ENCODE results near the gene FBF1. TPM values are rescaled to one million over a fixed set of nuclear protein-coding genes. Genes with fewer than 3 reads are reported as not detected.

FBF1 gene
- total RNA-seq, 1 donor from 2014 or later, result 5.1 TPM

GRCh38 chr17:75915268-75915667, 25.6 kb downstream of the FBF1 start:
- no peak overlapping the region for H2AFZ ChIP-seq (ENCODE audit: low read depth, low read length)
- no peaks in the 10 kb centered on the region for H3K36me3 ChIP-seq (ENCODE audit: insufficient read depth, low read length)
- no peak for TF ChIP-seq CTCF (IDR thresholded peaks at IDR 0.05; ENCODE audit: insufficient read depth, low read depth, low read length)
- no peak for TF ChIP-seq EZH2 (IDR thresholded peaks at IDR 0.05; ENCODE audit: insufficient read depth, low read length)
- H3K4me1 ChIP-seq (ENCODE audit: insufficient read depth, low read length), result no peaks in the 10 kb centered on the region
- DNase-seq (ENCODE audit: low read depth), result no peak
- no peak for FAIRE-seq
- H3K4me2 ChIP-seq (ENCODE audit: low read length), result no peak overlapping the region
- no peaks in the 10 kb centered on the region for H3K9me3 ChIP-seq (ENCODE audit: insufficient read depth, low read depth, low read length)
- H3K27me3 ChIP-seq (ENCODE audit: insufficient read depth, low read length), result no peaks in the 10 kb centered on the region
- H3K4me1 Mint-ChIP-seq (ENCODE audit: low read depth, unreplicated experiment), result no peaks in the 10 kb centered on the region
- H3K27ac Mint-ChIP-seq (ENCODE audit: unreplicated experiment), result no peak overlapping the region
- peaks cover 7% of the 10 kb centered on the region for H3K36me3 Mint-ChIP-seq (ENCODE audit: low read depth, unreplicated experiment)
- H3K4me3 Mint-ChIP-seq (ENCODE audit: unreplicated experiment), result no peak overlapping the region
- H3K9ac ChIP-seq (ENCODE audit: low read length), result no peak overlapping the region
- H4K20me1 ChIP-seq (ENCODE audit: insufficient read depth, low read length), result no peaks in the 10 kb centered on the region
- H3K27ac ChIP-seq (ENCODE audit: low read depth, low read length), result no peak overlapping the region
- H3K27me3 Mint-ChIP-seq (ENCODE audit: low read depth, unreplicated experiment), result peaks cover 5% of the 10 kb centered on the region
- H3K4me3 ChIP-seq (ENCODE audit: insufficient read depth, low read depth, low read length), result no peak overlapping the region
- H3K9me3 Mint-ChIP-seq (ENCODE audit: unreplicated experiment), result no peaks in the 10 kb centered on the region
- H3K79me2 ChIP-seq (ENCODE audit: insufficient read depth, low read length), result no peaks in the 10 kb centered on the region

GRCh38 chr17:75914643-75915267, 26.1 kb downstream of the FBF1 start:
- H2AFZ ChIP-seq (ENCODE audit: low read depth, low read length), result no peak overlapping the region
- Mint-ChIP-seq H3K27me3 (ENCODE audit: low read depth, unreplicated experiment) (peaks cover 7% of the 10 kb centered on the region), H3K36me3 (ENCODE audit: low read depth, unreplicated experiment) (peaks cover 7% of the 10 kb centered on the region), H3K9me3 (ENCODE audit: unreplicated experiment) (no peaks in the 10 kb centered on the region), H3K4me1 (ENCODE audit: low read depth, unreplicated experiment) (no peaks in the 10 kb centered on the region), H3K4me3 (ENCODE audit: unreplicated experiment) (peak overlapping the region; percentile 34), H3K27ac (ENCODE audit: unreplicated experiment) (peak overlapping the region; percentile 69)
- DNase-seq (ENCODE audit: low read depth) (no peak), FAIRE-seq (no peak)
- H3K4me1 ChIP-seq (ENCODE audit: insufficient read depth, low read length), result no peaks in the 10 kb centered on the region
- no peak overlapping the region for H3K4me2 ChIP-seq (ENCODE audit: low read length)
- H3K27ac ChIP-seq (ENCODE audit: low read depth, low read length), result no peak overlapping the region
- H3K4me3 ChIP-seq (ENCODE audit: insufficient read depth, low read depth, low read length), result no peak overlapping the region
- H3K9ac ChIP-seq (ENCODE audit: low read length), result no peak overlapping the region
- no peaks in the 10 kb centered on the region for H3K9me3 ChIP-seq (ENCODE audit: insufficient read depth, low read depth, low read length)
- TF ChIP-seq EZH2 (IDR thresholded peaks at IDR 0.05; ENCODE audit: insufficient read depth, low read length) (no peak), CTCF (IDR thresholded peaks at IDR 0.05; ENCODE audit: insufficient read depth, low read depth, low read length) (no peak)
- H4K20me1 ChIP-seq (ENCODE audit: insufficient read depth, low read length), result no peaks in the 10 kb centered on the region
- H3K36me3 ChIP-seq (ENCODE audit: insufficient read depth, low read length), result no peaks in the 10 kb centered on the region
- H3K27me3 ChIP-seq (ENCODE audit: insufficient read depth, low read length), result no peaks in the 10 kb centered on the region
- no peaks in the 10 kb centered on the region for H3K79me2 ChIP-seq (ENCODE audit: insufficient read depth, low read length)

- Histone ChIP-seq H3K36me3 (ENCODE audit: insufficient read depth, low read length) (no peaks in the 10 kb centered on the region), H2AFZ (ENCODE audit: low read depth, low read length) (no peak overlapping the region), H3K9ac (ENCODE audit: low read length) (no peak overlapping the region), H3K27me3 (ENCODE audit: insufficient read depth, low read length) (no peaks in the 10 kb centered on the region), H3K4me1 (ENCODE audit: insufficient read depth, low read length) (no peaks in the 10 kb centered on the region), H3K79me2 (ENCODE audit: insufficient read depth, low read length) (no peaks in the 10 kb centered on the region), H4K20me1 (ENCODE audit: insufficient read depth, low read length) (no peaks in the 10 kb centered on the region), H3K4me3 (ENCODE audit: insufficient read depth, low read depth, low read length) (no peak overlapping the region), H3K4me2 (ENCODE audit: low read length) (no peak overlapping the region), H3K9me3 (ENCODE audit: insufficient read depth, low read depth, low read length) (no peaks in the 10 kb centered on the region), H3K27ac (ENCODE audit: low read depth, low read length) (no peak overlapping the region)
- no peak for FAIRE-seq
- Mint-ChIP-seq H3K4me1 (ENCODE audit: low read depth, unreplicated experiment) (no peaks in the 10 kb centered on the region), H3K36me3 (ENCODE audit: low read depth, unreplicated experiment) (peaks cover 5% of the 10 kb centered on the region), H3K27ac (ENCODE audit: unreplicated experiment) (no peak overlapping the region), H3K27me3 (ENCODE audit: low read depth, unreplicated experiment) (peaks cover 7% of the 10 kb centered on the region), H3K4me3 (ENCODE audit: unreplicated experiment) (no peak overlapping the region), H3K9me3 (ENCODE audit: unreplicated experiment) (no peaks in the 10 kb centered on the region)
- TF ChIP-seq CTCF (IDR thresholded peaks at IDR 0.05; ENCODE audit: insufficient read depth, low read depth, low read length) (no peak), EZH2 (IDR thresholded peaks at IDR 0.05; ENCODE audit: insufficient read depth, low read length) (no peak)
- no peak for DNase-seq (ENCODE audit: low read depth)
Measured at GRCh38 chr17:75913537-75914210, 27.2 kb downstream of the FBF1 start.

All from astrocyte (in vitro differentiated cells and primary cell).